SK-N-SH (cell line): Measurements from ENCODE around the gene ZBTB33.

ENCODE experiments used
- EP300 ChIP-seq, 2 experiments: IDR thresholded peaks; 2 replicates each; pipeline versions ENCODE4 v1.4.0 to v1.6.1; 2012; ENCODE audit warnings: borderline replicate concordance in 1 of 2, low read depth in 1 of 2, low read length in 1 of 2
- FOSL2 ChIP-seq: IDR thresholded peaks from 2 replicates; pipeline ENCODE4 v1.4.0; 2012; ENCODE audit warnings: low read depth, mild to moderate bottlenecking, moderate library complexity, borderline replicate concordance
- GATA2 ChIP-seq: sonication (generic); formaldehyde crosslinking; IDR thresholded peaks from 2 replicates; pipeline ENCODE4 v1.5.0; 2020; ENCODE audit warnings: mild to moderate bottlenecking, missing genetic modification reagents
- NFIC ChIP-seq: IDR thresholded peaks from 2 replicates; pipeline ENCODE4 v1.4.0; 2012; ENCODE audit warnings: borderline replicate concordance
- SMC3 ChIP-seq: IDR thresholded peaks from 2 replicates; pipeline ENCODE4 v1.6.1; 2012; ENCODE audit warnings: low read depth, low read length, improper control_type of control experiment
- TAF1 ChIP-seq: IDR thresholded peaks from 2 replicates; pipeline ENCODE4 v1.6.1; 2012; ENCODE audit warnings: low read depth, mild to moderate bottlenecking, low read length, moderate library complexity, borderline replicate concordance
- TF ChIP-seq, protein P1 (sequence below): fragments of 200-600 bp; sonication (generic); IDR thresholded peaks from 2 replicates; pipeline ENCODE4 v1.6.1; 2017; ENCODE audit warnings: antibody characterized with exemption, mild to moderate bottlenecking, moderate library complexity

- no peak for TF ChIP-seq GATA2 (CRISPR knock-in tag)
- no peak for TF ChIP-seq NFIC
- TF ChIP-seq, protein P1, sequence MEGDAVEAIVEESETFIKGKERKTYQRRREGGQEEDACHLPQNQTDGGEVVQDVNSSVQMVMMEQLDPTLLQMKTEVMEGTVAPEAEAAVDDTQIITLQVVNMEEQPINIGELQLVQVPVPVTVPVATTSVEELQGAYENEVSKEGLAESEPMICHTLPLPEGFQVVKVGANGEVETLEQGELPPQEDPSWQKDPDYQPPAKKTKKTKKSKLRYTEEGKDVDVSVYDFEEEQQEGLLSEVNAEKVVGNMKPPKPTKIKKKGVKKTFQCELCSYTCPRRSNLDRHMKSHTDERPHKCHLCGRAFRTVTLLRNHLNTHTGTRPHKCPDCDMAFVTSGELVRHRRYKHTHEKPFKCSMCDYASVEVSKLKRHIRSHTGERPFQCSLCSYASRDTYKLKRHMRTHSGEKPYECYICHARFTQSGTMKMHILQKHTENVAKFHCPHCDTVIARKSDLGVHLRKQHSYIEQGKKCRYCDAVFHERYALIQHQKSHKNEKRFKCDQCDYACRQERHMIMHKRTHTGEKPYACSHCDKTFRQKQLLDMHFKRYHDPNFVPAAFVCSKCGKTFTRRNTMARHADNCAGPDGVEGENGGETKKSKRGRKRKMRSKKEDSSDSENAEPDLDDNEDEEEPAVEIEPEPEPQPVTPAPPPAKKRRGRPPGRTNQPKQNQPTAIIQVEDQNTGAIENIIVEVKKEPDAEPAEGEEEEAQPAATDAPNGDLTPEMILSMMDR = no peak
- no peak for TF ChIP-seq TAF1
- no peak for TF ChIP-seq SMC3
- TF ChIP-seq FOSL2 = no peak
- TF ChIP-seq EP300 (IDR thresholded peaks at IDR 0.05; ENCODE audit: borderline replicate concordance in 1 of 2, low read depth in 1 of 2, low read length in 1 of 2) = no peak
Measured at GRCh38 chrX:120302434-120302833, 51.8 kb downstream of the ZBTB33 start.
